Activated naive CD4-positive, alpha-beta T cell treated with anti-CD3 and anti-CD28 coated beads, Interleukin-2, amount 50 U/mL, for 16 hours (primary cell): ENCODE data around the gene TPK1.

Source experiments
- DNase-seq: peaks from one replicate; pipeline ENCODE4 v3.0.0-alpha.2; 2020

TPK1 gene

GRCh38 chr7:144713850-144714249, 122.0 kb downstream of the TPK1 start:
- DNase-seq: no peak

GRCh38 chr7:144710791-144711190, 125.1 kb downstream of the TPK1 start:
- DNase-seq: no peak

- no peak for DNase-seq
Observed at GRCh38 chr7:144709066-144709465, 126.8 kb downstream of the TPK1 start.

GRCh38 chr7:144691240-144691639, 144.6 kb downstream of the TPK1 start:
- DNase-seq: no peak

GRCh38 chr7:144682581-144683280, 153.1 kb downstream of the TPK1 start:
- no peak for DNase-seq

GRCh38 chr7:144676492-144676891, 159.4 kb downstream of the TPK1 start:
- DNase-seq: no peak

GRCh38 chr7:144674550-144674949, 161.3 kb downstream of the TPK1 start:
- DNase-seq: no peak

GRCh38 chr7:144672869-144673268, 163.0 kb downstream of the TPK1 start:
- no peak for DNase-seq

GRCh38 chr7:144671429-144671828, 164.4 kb downstream of the TPK1 start:
- DNase-seq: no peak

- no peak for DNase-seq
Observed at GRCh38 chr7:144670218-144670617, 165.6 kb downstream of the TPK1 start.

- DNase-seq: no peak
Observed at GRCh38 chr7:144668503-144668902, 167.3 kb downstream of the TPK1 start.

GRCh38 chr7:144665689-144666381, 170.0 kb downstream of the TPK1 start:
- no peak for DNase-seq

GRCh38 chr7:144659211-144659610, 176.6 kb downstream of the TPK1 start:
- no peak for DNase-seq

- no peak for DNase-seq
Observed at GRCh38 chr7:144656965-144657517, 178.8 kb downstream of the TPK1 start.

GRCh38 chr7:144653449-144653848, 182.4 kb downstream of the TPK1 start:
- DNase-seq: no peak

- no peak for DNase-seq
Observed at GRCh38 chr7:144650439-144650838, 185.4 kb downstream of the TPK1 start.

GRCh38 chr7:144649120-144649519, 186.7 kb downstream of the TPK1 start:
- DNase-seq: no peak

- no peak for DNase-seq
Observed at GRCh38 chr7:144641389-144642044, 194.3 kb downstream of the TPK1 start.

- no peak for DNase-seq
Observed at GRCh38 chr7:144632724-144633123, 203.1 kb downstream of the TPK1 start.

GRCh38 chr7:144629598-144629997, 206.3 kb downstream of the TPK1 start:
- no peak for DNase-seq

- no peak for DNase-seq
Observed at GRCh38 chr7:144629011-144629410, 206.8 kb downstream of the TPK1 start.

GRCh38 chr7:144628176-144628575, 207.7 kb downstream of the TPK1 start:
- DNase-seq: no peak

GRCh38 chr7:144622745-144623144, 213.1 kb downstream of the TPK1 start:
- DNase-seq: no peak

GRCh38 chr7:144606261-144606660, 229.6 kb downstream of the TPK1 start:
- DNase-seq: no peak
